ENCODE results near the gene CHRDL1. TPM values are rescaled to one million over a fixed set of nuclear protein-coding genes. Genes with fewer than 3 reads are reported as not detected.
"Not testable (repeated sequence)": the region's sequence is repeated elsewhere in the genome, so short reads cannot be mapped to it uniquely, and the experiment has no call there.

Gene CHRDL1
- total and polyA plus RNA-seq, 2 donors (not counting 1 experiment from before 2014, with no cell fraction given), result not detected

GRCh38 chrX:110825972-110826371 lies 30.4 kb upstream of the CHRDL1 start:
- Histone ChIP-seq H3K4me3 (ENCODE audit: control extremely low read depth in 1 of 5, extremely low read depth in 1 of 5, insufficient read depth in 1 of 5, low read depth in 2 of 5, low read length in 4 of 5) (no peak overlapping the region), H3K4me2 (replicated peaks; ENCODE audit: low read depth, low read length, poor library complexity, severe bottlenecking) (no peak overlapping the region), H3K4me1 (ENCODE audit: control insufficient read depth in 2 of 2, insufficient read depth in 2 of 2, low read length in 2 of 2) (no peaks in the 10 kb centered on the region), H3K27ac (ENCODE audit: low read length in 2 of 2) (no peak overlapping the region), H4K20me1 (ENCODE audit: control insufficient read depth, insufficient read depth, low read length, poor library complexity, severe bottlenecking) (no peaks in the 10 kb centered on the region), H3K36me3 (replicated peaks in 1 of 2; ENCODE audit: control extremely low read depth in 1 of 2, control insufficient read depth in 1 of 2, extremely low read depth in 1 of 2, insufficient read depth in 2 of 2, low read length in 1 of 2) (no peaks in the 10 kb centered on the region), H3K9ac (ENCODE audit: low read length) (no peak overlapping the region), H3K79me2 (ENCODE audit: control insufficient read depth, insufficient read depth, low read length) (no peaks in the 10 kb centered on the region), H3K27me3 (replicated peaks in 1 of 4; ENCODE audit: control extremely low read depth in 1 of 4, control insufficient read depth in 3 of 4, insufficient read depth in 4 of 4, low read length in 3 of 4) (no peaks in the 10 kb centered on the region), H3K9me3 (ENCODE audit: control extremely low read depth in 1 of 3, control insufficient read depth in 2 of 3, insufficient read depth in 1 of 3, low read length in 2 of 3) (no peaks in the 10 kb centered on the region), H2AFZ (ENCODE audit: insufficient read depth, low read depth, low read length, poor library complexity, severe bottlenecking) (no peak overlapping the region)
- no peak for DNase-seq
- Mint-ChIP-seq H3K4me3 (no peak overlapping the region), H3K27ac (no peak overlapping the region), H3K4me1 (no peaks in the 10 kb centered on the region), H3K9me3 (ENCODE audit: insufficient read depth) (peaks cover 2% of the 10 kb centered on the region), H3K27me3 (no peaks in the 10 kb centered on the region)
- TF ChIP-seq EZH2 (IDR thresholded peaks at IDR 0.05; ENCODE audit: borderline replicate concordance, insufficient read depth, low read depth, low read length, poor library complexity, severe bottlenecking), result no peak
- no peak for TF ChIP-seq CTCF (IDR thresholded peaks at IDR 0.05)
- POLR2A ChIA-PET, result no interaction called here
- no peak for ATAC-seq (ENCODE audit: low read depth)
- WGBS (ENCODE audit: insufficient coverage), result no CpG with 5 or more reads among the region's 2 CpGs
- intact Hi-C loops (cut with micrococcal nuclease), result no loop called here
- CTCF ChIA-PET, result no interaction called here

GRCh38 chrX:110816543-110816942 lies 20.9 kb upstream of the CHRDL1 start:
- H3K27me3 ChIP-seq (replicated peaks in 1 of 4; ENCODE audit: control extremely low read depth in 1 of 4, control insufficient read depth in 3 of 4, insufficient read depth in 4 of 4, low read length in 3 of 4); H3K4me1 Mint-ChIP-seq; intact Hi-C loops (cut with micrococcal nuclease); DNase-seq; ATAC-seq (ENCODE audit: low read depth); H3K9me3 ChIP-seq (ENCODE audit: control extremely low read depth in 1 of 3, control insufficient read depth in 2 of 3, insufficient read depth in 1 of 3, low read length in 2 of 3); H4K20me1 ChIP-seq (ENCODE audit: control insufficient read depth, insufficient read depth, low read length, poor library complexity, severe bottlenecking); CTCF ChIA-PET; H3K9ac ChIP-seq (ENCODE audit: low read length); H3K36me3 ChIP-seq (replicated peaks in 1 of 2; ENCODE audit: control extremely low read depth in 1 of 2, control insufficient read depth in 1 of 2, extremely low read depth in 1 of 2, insufficient read depth in 2 of 2, low read length in 1 of 2); H3K9me3 Mint-ChIP-seq (ENCODE audit: insufficient read depth); H3K27ac ChIP-seq (ENCODE audit: low read length in 2 of 2); H3K27me3 Mint-ChIP-seq; H2AFZ ChIP-seq (ENCODE audit: insufficient read depth, low read depth, low read length, poor library complexity, severe bottlenecking); POLR2A ChIA-PET; H3K27ac Mint-ChIP-seq; H3K79me2 ChIP-seq (ENCODE audit: control insufficient read depth, insufficient read depth, low read length); H3K4me3 ChIP-seq (ENCODE audit: control extremely low read depth in 1 of 5, extremely low read depth in 1 of 5, insufficient read depth in 1 of 5, low read depth in 2 of 5, low read length in 4 of 5); H3K4me2 ChIP-seq (replicated peaks; ENCODE audit: low read depth, low read length, poor library complexity, severe bottlenecking); H3K4me3 Mint-ChIP-seq; H3K4me1 ChIP-seq (ENCODE audit: control insufficient read depth in 2 of 2, insufficient read depth in 2 of 2, low read length in 2 of 2): not testable (repeated sequence)
- WGBS (ENCODE audit: insufficient coverage), result no CpG with 5 or more reads among the region's 1 CpG
